Astrocyte (in vitro differentiated cells and primary cell): ENCODE data around the gene HES7. TPM values are rescaled to one million over a fixed set of nuclear protein-coding genes. Genes with fewer than 3 reads are reported as not detected.
"Not testable (repeated sequence)": the region's sequence is repeated elsewhere in the genome, so short reads cannot be mapped to it uniquely, and the experiment has no call there.

ENCODE experiments used
- DNase-seq: peaks from one replicate; pipeline ENCODE4 v3.0.0-alpha.2; 2010; ENCODE audit warnings: low read depth
- FAIRE-seq: peaks from 2 replicates; lab custom pipeline; 2011; peaks lifted over from hg19 to GRCh38; lab: Jason Lieb, UNC
- H2AFZ ChIP-seq: 2 replicates; pipeline ENCODE4 v1.6.0; 2012; ENCODE audit warnings: low read depth, low read length, inconsistent platforms
- H3K27ac ChIP-seq: 2 replicates; pipeline ENCODE4 v1.5.1; 2011; ENCODE audit warnings: low read depth, low read length, inconsistent platforms
- H3K27me3 ChIP-seq: 2 replicates; pipeline ENCODE4 v1.6.0; 2011; ENCODE audit warnings: low read length, inconsistent platforms; ENCODE audit not compliant: insufficient read depth
- H3K36me3 ChIP-seq: 2 replicates; pipeline ENCODE4 v1.5.1; 2011; ENCODE audit warnings: low read length, inconsistent platforms; ENCODE audit not compliant: insufficient read depth
- H3K4me1 ChIP-seq: 2 replicates; pipeline ENCODE4 v1.5.1; 2011; ENCODE audit warnings: low read length, inconsistent platforms; ENCODE audit not compliant: insufficient read depth
- H3K4me2 ChIP-seq: 2 replicates; pipeline ENCODE4 v1.6.0; 2012; ENCODE audit warnings: low read length, inconsistent platforms
- H3K4me3 ChIP-seq: 2 replicates; pipeline ENCODE4 v1.5.1; 2011; ENCODE audit warnings: low read depth, mild to moderate bottlenecking, low read length, inconsistent platforms; ENCODE audit not compliant: insufficient read depth
- H3K79me2 ChIP-seq: 2 replicates; pipeline ENCODE4 v1.6.0; 2012; ENCODE audit warnings: mild to moderate bottlenecking, low read length, inconsistent platforms; ENCODE audit not compliant: insufficient read depth
- H3K9ac ChIP-seq: 2 replicates; pipeline ENCODE4 v1.6.0; 2012; ENCODE audit warnings: mild to moderate bottlenecking, low read length, inconsistent platforms
- H3K9me3 ChIP-seq: 2 replicates; pipeline ENCODE4 v1.5.1; 2012; ENCODE audit warnings: low read depth, mild to moderate bottlenecking, low read length, inconsistent platforms; ENCODE audit not compliant: insufficient read depth
- H4K20me1 ChIP-seq: 2 replicates; pipeline ENCODE4 v1.6.0; 2012; ENCODE audit warnings: low read length, inconsistent platforms; ENCODE audit not compliant: insufficient read depth
- H3K27ac Mint-ChIP-seq: one replicate; pipeline ENCODE4 v1.8.0; 2021; ENCODE audit warnings: mild to moderate bottlenecking, mixed read lengths; ENCODE audit not compliant: unreplicated experiment
- H3K27me3 Mint-ChIP-seq: one replicate; pipeline ENCODE4 v1.8.0; 2021; ENCODE audit warnings: low read depth, mixed read lengths; ENCODE audit not compliant: unreplicated experiment
- H3K36me3 Mint-ChIP-seq: one replicate; pipeline ENCODE4 v1.8.0; 2021; ENCODE audit warnings: low read depth, mixed read lengths; ENCODE audit not compliant: unreplicated experiment
- H3K4me1 Mint-ChIP-seq: one replicate; pipeline ENCODE4 v1.8.0; 2021; ENCODE audit warnings: low read depth, mixed read lengths; ENCODE audit not compliant: unreplicated experiment
- H3K4me3 Mint-ChIP-seq: one replicate; pipeline ENCODE4 v1.8.0; 2021; ENCODE audit warnings: mild to moderate bottlenecking, moderate library complexity, mixed read lengths; ENCODE audit not compliant: unreplicated experiment
- H3K9me3 Mint-ChIP-seq: one replicate; pipeline ENCODE4 v1.8.0; 2021; ENCODE audit warnings: mild to moderate bottlenecking, mixed read lengths; ENCODE audit not compliant: unreplicated experiment
- CTCF ChIP-seq: IDR thresholded peaks from 2 replicates; pipeline ENCODE4 v1.5.1; 2011; ENCODE audit warnings: low read depth, mild to moderate bottlenecking, inconsistent platforms, low read length, moderate library complexity; ENCODE audit not compliant: insufficient read depth
- EZH2 ChIP-seq: IDR thresholded peaks from 2 replicates; pipeline ENCODE4 v1.6.1; 2012; ENCODE audit warnings: mild to moderate bottlenecking, low read length, inconsistent platforms; ENCODE audit not compliant: insufficient read depth
- total RNA-seq: library from RNA; stranded (reverse); gene quantifications from 2 replicates; pipeline ENCODE4 v1.2.1, GENCODE V29; 2021

Gene HES7
- total RNA-seq, 1 donor from 2014 or later = 0.64 TPM

- DNase-seq (no peak), FAIRE-seq (no peak)
- Histone ChIP-seq H3K4me2 (peak overlapping the region; percentile 93), H3K9me3 (no peaks in the 10 kb centered on the region), H3K36me3 (no peaks in the 10 kb centered on the region), H3K9ac (no peak overlapping the region), H3K27ac (no peak overlapping the region), H3K4me1 (peaks cover 3% of the 10 kb centered on the region), H2AFZ (peak overlapping the region; percentile 100), H3K27me3 (peaks cover 48% of the 10 kb centered on the region), H3K4me3 (peak overlapping the region; percentile 39), H3K79me2 (no peaks in the 10 kb centered on the region), H4K20me1 (no peaks in the 10 kb centered on the region)
- no peak overlapping the region for H3K27ac Mint-ChIP-seq
- peak overlapping the region; percentile 81 for H3K4me3 Mint-ChIP-seq
- H3K4me1 Mint-ChIP-seq = no peaks in the 10 kb centered on the region
- H3K9me3 Mint-ChIP-seq = no peaks in the 10 kb centered on the region
- no peaks in the 10 kb centered on the region for H3K36me3 Mint-ChIP-seq
- peak; percentile 55 for TF ChIP-seq EZH2
- peak; percentile 60 for TF ChIP-seq CTCF
- H3K27me3 Mint-ChIP-seq = peaks cover 71% of the 10 kb centered on the region
Measured at GRCh38 chr17:8079291-8080207, 44.4 kb downstream of the HES7 start.

GRCh38 chr17:8077939-8078338, 46.0 kb downstream of the HES7 start:
- H3K9ac ChIP-seq, H3K4me1 Mint-ChIP-seq, H3K4me1 ChIP-seq, H3K4me3 Mint-ChIP-seq, FAIRE-seq, H3K9me3 Mint-ChIP-seq, DNase-seq, H3K9me3 ChIP-seq, H3K4me3 ChIP-seq, H3K36me3 Mint-ChIP-seq, H3K36me3 ChIP-seq, H3K4me2 ChIP-seq, H3K27ac Mint-ChIP-seq, H3K27ac ChIP-seq, H4K20me1 ChIP-seq, H3K79me2 ChIP-seq, H2AFZ ChIP-seq: not testable (repeated sequence)
- peaks cover 79% of the 10 kb centered on the region for H3K27me3 Mint-ChIP-seq
- peaks cover 61% of the 10 kb centered on the region for H3K27me3 ChIP-seq

- no peaks in the 10 kb centered on the region for H3K9me3 Mint-ChIP-seq
- H3K9me3 ChIP-seq = no peaks in the 10 kb centered on the region
- peaks cover 4% of the 10 kb centered on the region for H3K4me1 Mint-ChIP-seq
- H3K9ac ChIP-seq = no peak overlapping the region
- no peak overlapping the region for H3K4me3 ChIP-seq
- peaks cover 84% of the 10 kb centered on the region for H3K27me3 Mint-ChIP-seq
- no peaks in the 10 kb centered on the region for H3K79me2 ChIP-seq
- H3K36me3 Mint-ChIP-seq = peaks cover 1% of the 10 kb centered on the region
- H3K36me3 ChIP-seq = no peaks in the 10 kb centered on the region
- peaks cover 6% of the 10 kb centered on the region for H3K4me1 ChIP-seq
- no peak for TF ChIP-seq CTCF
- no peak for TF ChIP-seq EZH2
- H3K27me3 ChIP-seq = peaks cover 63% of the 10 kb centered on the region
- no peak overlapping the region for H3K4me2 ChIP-seq
- H2AFZ ChIP-seq = no peak overlapping the region
- H3K27ac Mint-ChIP-seq = no peak overlapping the region
- no peak for FAIRE-seq
- no peaks in the 10 kb centered on the region for H4K20me1 ChIP-seq
- no peak for DNase-seq
- no peak overlapping the region for H3K27ac ChIP-seq
- no peak overlapping the region for H3K4me3 Mint-ChIP-seq
Measured at GRCh38 chr17:8076502-8077266, 47.2 kb downstream of the HES7 start.
